ENCODE measurements around the gene PSMD5. TPM values are rescaled to one million over a fixed set of nuclear protein-coding genes. Genes with fewer than 3 reads are reported as not detected.

PSMD5 gene
- total RNA-seq, 2 experiments from 2014 or later = 52.3 to 55.3 TPM

GRCh38 chr9:120875954-120876841 is 33.5 kb upstream of the PSMD5 start:
- Mint-ChIP-seq H3K36me3 (ENCODE audit: low read depth) (peaks cover 61% of the 10 kb centered on the region), H3K9me3 (no peaks in the 10 kb centered on the region), H3K27me3 (no peaks in the 10 kb centered on the region), H3K4me3 (peak overlapping the region; percentile 91), H3K4me1 (ENCODE audit: low read depth) (peaks cover 75% of the 10 kb centered on the region), H3K27ac (peak overlapping the region; percentile 93)
- no peak for TF ChIP-seq CTCF (IDR thresholded peaks at IDR 0.05)
- ChIA-PET CTCF (interaction anchor here (1.5 kb wide), 1 partner anchor 55 kb away, joined by 3 read pairs; no protein-coding TSS in a partner anchor), POLR2A (interaction anchor here (0.8 to 67.1 kb wide), 9 partner anchors 11 to 83 kb away, joined by 3 to 2439 read pairs (median 6); partner anchors contain the start of genes FBXW2, PSMD5 and TRAF1)
- intact Hi-C loops (cut with micrococcal nuclease) = loop anchor here (2.0 to 5.0 kb wide), 3 partner anchors 17 to 119 kb away; partner anchors contain the start of gene TRAF1
- DNase-seq (peak; percentile 96), ATAC-seq (peak; percentile 62)

- Mint-ChIP-seq H3K9me3 (no peaks in the 10 kb centered on the region), H3K27ac (peak overlapping the region; percentile 92), H3K27me3 (no peaks in the 10 kb centered on the region), H3K4me3 (peak overlapping the region; percentile 91), H3K4me1 (ENCODE audit: low read depth) (peaks cover 74% of the 10 kb centered on the region), H3K36me3 (ENCODE audit: low read depth) (peaks cover 66% of the 10 kb centered on the region)
- ATAC-seq = peak; percentile 1
- intact Hi-C loops (cut with micrococcal nuclease) = loop anchor here (5.0 kb wide), 2 partner anchors 52 to 118 kb away; partner anchors contain the start of gene TRAF1
- DNase-seq = no peak
- POLR2A ChIA-PET = interaction anchor here (1.1 to 67.1 kb wide), 6 partner anchors 15 to 37 kb away, joined by 4 to 2439 read pairs (median 6); partner anchors contain the start of genes PSMD5 and TRAF1
- no peak for TF ChIP-seq CTCF (IDR thresholded peaks at IDR 0.05)
- CTCF ChIA-PET = no interaction called here
Observed at GRCh38 chr9:120875643-120875953, 32.9 kb upstream of the PSMD5 start.

GRCh38 chr9:120875195-120875565 is 32.5 kb upstream of the PSMD5 start:
- peak overlapping the region; percentile 92 for H3K27ac Mint-ChIP-seq
- CTCF ChIA-PET = no interaction called here
- no peak for ATAC-seq
- H3K9me3 Mint-ChIP-seq = no peaks in the 10 kb centered on the region
- intact Hi-C loops (cut with micrococcal nuclease) = loop anchor here (5.0 kb wide), 2 partner anchors 52 to 118 kb away; partner anchors contain the start of gene TRAF1
- peak overlapping the region; percentile 91 for H3K4me3 Mint-ChIP-seq
- DNase-seq = no peak
- TF ChIP-seq CTCF (IDR thresholded peaks at IDR 0.05) = no peak
- POLR2A ChIA-PET = interaction anchor here (1.1 to 67.1 kb wide), 4 partner anchors 15 to 37 kb away, joined by 4 to 2439 read pairs (median 10); partner anchors contain the start of gene TRAF1
- H3K27me3 Mint-ChIP-seq = no peaks in the 10 kb centered on the region
- peaks cover 74% of the 10 kb centered on the region for H3K4me1 Mint-ChIP-seq (ENCODE audit: low read depth)
- peaks cover 69% of the 10 kb centered on the region for H3K36me3 Mint-ChIP-seq (ENCODE audit: low read depth)

- ChIA-PET POLR2A (interaction anchor here (1.1 to 67.1 kb wide), 6 partner anchors 14 to 38 kb away, joined by 3 to 2439 read pairs (median 5); partner anchors contain the start of gene TRAF1), CTCF (interaction anchor here (0.9 to 1.5 kb wide), 3 partner anchors 16 to 82 kb away, joined by 3 to 7 read pairs (median 3); partner anchors contain the start of gene FBXW2)
- TF ChIP-seq CTCF (IDR thresholded peaks at IDR 0.05) = no peak
- peaks cover 75% of the 10 kb centered on the region for H3K36me3 Mint-ChIP-seq (ENCODE audit: low read depth)
- no peaks in the 10 kb centered on the region for H3K9me3 Mint-ChIP-seq
- DNase-seq = no peak
- intact Hi-C loops (cut with micrococcal nuclease) = loop anchor here (5.0 kb wide), 2 partner anchors 53 to 117 kb away; partner anchors contain the start of gene TRAF1
- H3K27ac Mint-ChIP-seq = peak overlapping the region; percentile 92
- H3K4me3 Mint-ChIP-seq = peak overlapping the region; percentile 91
- ATAC-seq = no peak
- peaks cover 76% of the 10 kb centered on the region for H3K4me1 Mint-ChIP-seq (ENCODE audit: low read depth)
- no peaks in the 10 kb centered on the region for H3K27me3 Mint-ChIP-seq
Observed at GRCh38 chr9:120874226-120875194, 31.8 kb upstream of the PSMD5 start.

Measured in activated CD8-positive, alpha-beta T cell treated with anti-CD3 and anti-CD28 coated beads for 36 hours (primary cell).